K562 (cell line): ENCODE measurements around the gene RAB3IP. TPM values are rescaled to one million over a fixed set of nuclear protein-coding genes. Genes with fewer than 3 reads are reported as not detected.

Experiments used
- ATAC-seq: fragments of 200-7000 bp; cut with Tn5 transposase; 3 replicates; pipeline ENCODE4 v1.9.1; 2020; ENCODE audit warnings: moderate library complexity
- BruUV-seq: library from RNA; stranded (reverse); fragments of 400-500 nt; replicated peaks from 2 replicates; lab custom pipeline; 2021; lab: Mats Ljungman, UMichigan
- CTCF ChIA-PET: fragments of 300-600 bp; formaldehyde crosslinking; extraction: SDS; loops from one replicate; lab custom pipeline; 2021; ENCODE audit warnings: low intra/inter-chr PET ratio; lab: Yijun Ruan, JAX
- POLR2A ChIA-PET: fragments of 300-600, 350-650 bp; sonication (Branson Sonifier 250); formaldehyde crosslinking; extraction: SDS; loops from one replicate; lab custom pipeline; 2021; ENCODE audit warnings: antibody characterized with exemption, inconsistent platforms; lab: Yijun Ruan, JAX
- DNase-seq, 4 experiments: peaks; one replicate each; pipeline versions ENCODE4 v3.0.0 to v3.0.0-alpha.2; 2011 to 2018; ENCODE audit warnings: low spot score in 3 of 4, mixed read lengths in 3 of 4; ENCODE audit errors: extremely low read depth in 1 of 4
- FAIRE-seq: peaks from 2 replicates; lab custom pipeline; 2011; peaks lifted over from hg19 to GRCh38; lab: Jason Lieb, UNC
- H2AFZ ChIP-seq: 2 replicates; pipeline ENCODE4 v1.6.0; 2011; ENCODE audit warnings: low read depth, low read length, control low read depth, inconsistent platforms
- H3K27ac ChIP-seq: fragments of 200-600 bp; 3 replicates; pipeline ENCODE4 v1.8.0; 2011; ENCODE audit warnings: low read depth, mild to moderate bottlenecking, control low read depth, inconsistent platforms, low read length, moderate library complexity, mixed read lengths; ENCODE audit errors: extremely low read depth
- H3K27me3 ChIP-seq, 2 experiments: fragments of 300-600 bp in 1 of 2; 2 replicates in 1 of 2; 3 replicates in 1 of 2; pipeline versions ENCODE4 v1.6.0 to v1.8.0; 2011; ENCODE audit warnings: inconsistent platforms in 2 of 2, low read length in 2 of 2, mild to moderate bottlenecking in 1 of 2, mixed read lengths in 1 of 2, moderate library complexity in 1 of 2; ENCODE audit not compliant: control insufficient read depth in 2 of 2, insufficient read depth in 2 of 2
- H3K36me3 ChIP-seq: fragments of 300-600 bp; 3 replicates; pipeline ENCODE4 v1.8.0; 2011; ENCODE audit warnings: mild to moderate bottlenecking, low read length, inconsistent platforms; ENCODE audit not compliant: control insufficient read depth, insufficient read depth
- H3K4me1 ChIP-seq, 2 experiments: fragments of 200-600 bp in 1 of 2; replicated peaks in 1 of 2; 2 replicates in 1 of 2; 3 replicates in 1 of 2; pipeline versions ENCODE4 v1.5.1 to v1.8.0; 2011; ENCODE audit warnings: inconsistent platforms in 2 of 2, low read length in 2 of 2, mild to moderate bottlenecking in 1 of 2, mixed read lengths in 1 of 2, moderate library complexity in 1 of 2; ENCODE audit not compliant: control insufficient read depth in 2 of 2, insufficient read depth in 2 of 2
- H3K4me2 ChIP-seq: 2 replicates; pipeline ENCODE4 v1.6.1; 2011; ENCODE audit warnings: low read length, control low read depth, inconsistent platforms, mixed read lengths; ENCODE audit not compliant: insufficient read depth
- H3K4me3 ChIP-seq: fragments of 200-600 bp; sonication (generic), shearing (Covaris generic); 2 replicates; pipeline ENCODE4 v1.5.1; 2016; ENCODE audit warnings: control low read depth, inconsistent platforms
- H3K79me2 ChIP-seq: fragments of 200-600 bp; 3 replicates; pipeline ENCODE4 v1.8.0; 2011; ENCODE audit warnings: low read length, inconsistent platforms; ENCODE audit not compliant: control insufficient read depth, insufficient read depth
- H3K9ac ChIP-seq, 2 experiments: 2 replicates each; pipeline versions ENCODE4 v1.6.0 to v1.6.1; 2011; ENCODE audit warnings: low read depth in 2 of 2, low read length in 2 of 2, control low read depth in 1 of 2, inconsistent platforms in 1 of 2, mild to moderate bottlenecking in 1 of 2, mixed read lengths in 1 of 2; ENCODE audit not compliant: insufficient read depth in 1 of 2
- H3K9me1 ChIP-seq: one replicate; pipeline ENCODE4 v1.6.0; 2011; ENCODE audit warnings: inconsistent platforms, mild to moderate bottlenecking, low read length, moderate library complexity; ENCODE audit not compliant: control insufficient read depth, insufficient read depth
- H3K9me3 ChIP-seq: replicated peaks from 2 replicates; pipeline ENCODE4 v1.5.1; 2011; ENCODE audit warnings: low read depth, low read length, inconsistent platforms; ENCODE audit not compliant: control insufficient read depth, insufficient read depth
- H4K20me1 ChIP-seq: replicated peaks from 2 replicates; pipeline ENCODE4 v1.6.1; 2011; ENCODE audit warnings: low read length, inconsistent platforms, mixed read lengths; ENCODE audit not compliant: control insufficient read depth, insufficient read depth
- CEBPB ChIP-seq: fragments of 450-650 bp; IDR thresholded peaks from 2 replicates; pipeline ENCODE4 v1.6.1; 2016; ENCODE audit warnings: missing genetic modification characterization, missing compliant biosample characterization
- CEBPG ChIP-seq, 3 experiments: fragments of 200-800 bp in 1 of 3; sonication (Bioruptor generic) in 1 of 3; sonication (generic) in 1 of 3; formaldehyde crosslinking in 1 of 3; IDR thresholded peaks in 2 of 3; conservative IDR thresholded peaks in 1 of 3; 2 replicates each; pipeline versions ENCODE4 v1.6.1 to v1.8.0; 2016 to 2022; ENCODE audit warnings: missing compliant biosample characterization in 2 of 3, missing genetic modification characterization in 2 of 3, mild to moderate bottlenecking in 1 of 3, missing genetic modification reagents in 1 of 3
- THAP7 ChIP-seq: fragments of 250-450 bp; sonication (Bioruptor Pico); IDR thresholded peaks from 2 replicates; pipeline ENCODE4 v1.5.0; 2021
- WGBS: fragments of 100-300 bp; shearing (Covaris generic); methylation state at CpG from one replicate; pipeline ENCODE4 v1.1.6; 2016; ENCODE audit warnings: low coverage, mixed read lengths; ENCODE audit not compliant: insufficient coverage; ENCODE audit errors: missing lambda C conversion rate; 5-methylcytosine and 5-hydroxymethylcytosine counted together
- in situ Hi-C: fragments of 300-500 bp; cut with MboI; formaldehyde crosslinking; loops from 4 replicates; pipeline ENCODE4 v1.15.0; 2018; ENCODE audit warnings: inconsistent platforms, mixed read lengths
- intact Hi-C: fragments of 100-400 bp; cut with micrococcal nuclease; formaldehyde crosslinking; loops from 2 replicates; pipeline ENCODE4 v1.14.2; 2022
- polyA plus RNA-seq, 8 experiments: library from polyadenylated mRNA; depleted of rRNA in 4 of 8; stranded (reverse) in 5 of 8; unstranded in 3 of 8; fragments of >200 nt; fragmentation: Nextera tagmentation in 2 of 8; fragmentation: Illumina TruSeq in 1 of 8; extraction: Ambion mirVana in 2 of 8; extraction: Trizol in 1 of 8; gene quantifications; 2 replicates each; pipeline versions ENCODE4 v1.2.1 to v1.2.3, GENCODE V29; 2011 to 2014; ENCODE audit warnings: inconsistent platforms in 1 of 8, missing spikeins in 1 of 8
- total RNA-seq, 7 experiments: library from RNA; depleted of rRNA in 6 of 7; stranded (reverse); fragments of >200 nt in 6 of 7; fragmentation: Illumina TruSeq in 2 of 7; extraction: Trizol in 2 of 7; gene quantifications; 2 replicates each; pipeline versions ENCODE4 v1.2.1 to v1.2.3, GENCODE V29; 2011 to 2021; ENCODE audit warnings: low replicate concordance in 1 of 7

RAB3IP gene
- total and polyA plus RNA-seq, 9 of the 15 experiments (the other 6 are each of a cell fraction or from before 2014, with no cell fraction given), result 5.6 to 25.5 (median 11.3) TPM

- peak; percentile 94 for TF ChIP-seq CEBPB (tag)
- no peak for TF ChIP-seq CEBPG (CRISPR knock-in tag; IDR thresholded peaks at IDR 0.05)
- TF ChIP-seq CEBPG (tag; conservative IDR thresholded peaks at IDR 0.05 in 1 of 2, IDR thresholded peaks at IDR 0.05 in 1 of 2), result peak; percentile 72 to 93
- no peak for TF ChIP-seq THAP7 (CRISPR knock-in tag)
- H3K79me2 ChIP-seq, result no peaks in the 10 kb centered on the region
- H3K36me3 ChIP-seq, result no peaks in the 10 kb centered on the region
- H3K4me1 ChIP-seq, result no peaks in the 10 kb centered on the region
- in situ Hi-C loops, result no loop called here
- H3K9me3 ChIP-seq, result no peaks in the 10 kb centered on the region
- H3K27ac ChIP-seq, result no peak overlapping the region
- no peak overlapping the region for H3K4me2 ChIP-seq
- intact Hi-C loops, result loop anchor here (5.0 to 10.0 kb wide), 3 partner anchors 241 to 972 kb away; no protein-coding TSS in a partner anchor
- ATAC-seq, result no peak
- H2AFZ ChIP-seq, result no peak overlapping the region
- DNase-seq, result no peak
- H3K4me3 ChIP-seq, result no peak overlapping the region
- FAIRE-seq, result no peak
- no peaks in the 10 kb centered on the region for H4K20me1 ChIP-seq
- CTCF ChIA-PET, result no interaction called here
- no peak overlapping the region for H3K9ac ChIP-seq
- peaks cover 9 to 13% of the 10 kb centered on the region in 2 experiments for H3K27me3 ChIP-seq
- WGBS, result 2% methylated on average over 3 of the region's 3 CpGs
- H3K9me1 ChIP-seq, result no peaks in the 10 kb centered on the region
- POLR2A ChIA-PET, result interaction anchor here (0.6 kb wide), 1 partner anchor 199 kb away, joined by 3 read pairs; no protein-coding TSS in a partner anchor
- no TSS peak for BruUV-seq
These were observed 134.1 kb downstream of the RAB3IP start for GRCh38 chr12:69872804-69873203.

Other genes starting within 250 kb of the RAB3IP start
- 332 and 341 TPM in 2 replicates for gene CCT2, start 153.4 kb upstream of the RAB3IP start, total RNA-seq (2014; rRNA removed)
- gene CCT2, start 153.4 kb upstream of the RAB3IP start, total RNA-seq (2014; rRNA removed; fragmentation: Illumina TruSeq; extraction: Trizol), result 589 and 619 TPM in 2 replicates
- 451 and 490 TPM in 2 replicates for gene CCT2, start 153.4 kb upstream of the RAB3IP start, total RNA-seq (2015; rRNA removed; fragmentation: Illumina TruSeq; extraction: Trizol)
- gene CCT2, start 153.4 kb upstream of the RAB3IP start, total RNA-seq (2021), result 442 and 469 TPM in 2 replicates
- gene CCT2, start 153.4 kb upstream of the RAB3IP start, polyA plus RNA-seq (2011; rRNA removed), result 505 and 738 TPM in 2 replicates
- gene CCT2, start 153.4 kb upstream of the RAB3IP start, polyA plus RNA-seq (2014; fragmentation: Illumina TruSeq; extraction: Trizol), result 363 and 468 TPM in 2 replicates
- 100 to 1,000 TPM; 542 to 680 TPM for gene CCT2, start 153.4 kb upstream of the RAB3IP start, polyA plus RNA-seq (2014; fragmentation: Nextera tagmentation; extraction: Ambion mirVana)
- 365 and 390 TPM in 2 replicates for gene CCT2, start 153.4 kb upstream of the RAB3IP start, polyA plus RNA-seq (2014; rRNA removed)
- gene LRRC10, start 128.0 kb upstream of the RAB3IP start, total RNA-seq (2014; rRNA removed), result not detected in 2 replicates
- gene LRRC10, start 128.0 kb upstream of the RAB3IP start, total RNA-seq (2014; rRNA removed; fragmentation: Illumina TruSeq; extraction: Trizol), result not detected in 2 replicates
- not detected in 2 replicates for gene LRRC10, start 128.0 kb upstream of the RAB3IP start, total RNA-seq (2015; rRNA removed; fragmentation: Illumina TruSeq; extraction: Trizol)
- gene LRRC10, start 128.0 kb upstream of the RAB3IP start, total RNA-seq (2021), result not detected in 2 replicates
- gene LRRC10, start 128.0 kb upstream of the RAB3IP start, polyA plus RNA-seq (2011; rRNA removed), result not detected in 2 replicates
- gene LRRC10, start 128.0 kb upstream of the RAB3IP start, polyA plus RNA-seq (2014; fragmentation: Illumina TruSeq; extraction: Trizol), result not detected in 2 replicates
- not detected for gene LRRC10, start 128.0 kb upstream of the RAB3IP start, polyA plus RNA-seq (2014; fragmentation: Nextera tagmentation; extraction: Ambion mirVana)
- 0.09 TPM in 1 of 2 replicates, not detected in the other for gene LRRC10, start 128.0 kb upstream of the RAB3IP start, polyA plus RNA-seq (2014; rRNA removed)
- gene BEST3, start 39.6 kb upstream of the RAB3IP start, total RNA-seq (2014; rRNA removed), result not detected in 2 replicates
- not detected in 2 replicates for gene BEST3, start 39.6 kb upstream of the RAB3IP start, total RNA-seq (2014; rRNA removed; fragmentation: Illumina TruSeq; extraction: Trizol)
- not detected in 2 replicates for gene BEST3, start 39.6 kb upstream of the RAB3IP start, total RNA-seq (2015; rRNA removed; fragmentation: Illumina TruSeq; extraction: Trizol)
- gene BEST3, start 39.6 kb upstream of the RAB3IP start, total RNA-seq (2021), result not detected in 2 replicates
- gene BEST3, start 39.6 kb upstream of the RAB3IP start, polyA plus RNA-seq (2011; rRNA removed), result 0.15 TPM in 1 of 2 replicates, not detected in the other
- gene BEST3, start 39.6 kb upstream of the RAB3IP start, polyA plus RNA-seq (2014; fragmentation: Illumina TruSeq; extraction: Trizol), result not detected in 2 replicates
- not detected for gene BEST3, start 39.6 kb upstream of the RAB3IP start, polyA plus RNA-seq (2014; fragmentation: Nextera tagmentation; extraction: Ambion mirVana)
- 0.08 TPM in 1 of 2 replicates, not detected in the other for gene BEST3, start 39.6 kb upstream of the RAB3IP start, polyA plus RNA-seq (2014; rRNA removed)
- gene MYRFL, start 86.4 kb downstream of the RAB3IP start, total RNA-seq (2014; rRNA removed), result not detected in 2 replicates
- not detected in 2 replicates for gene MYRFL, start 86.4 kb downstream of the RAB3IP start, total RNA-seq (2014; rRNA removed; fragmentation: Illumina TruSeq; extraction: Trizol)
- not detected in 2 replicates for gene MYRFL, start 86.4 kb downstream of the RAB3IP start, total RNA-seq (2015; rRNA removed; fragmentation: Illumina TruSeq; extraction: Trizol)
- not detected in 2 replicates for gene MYRFL, start 86.4 kb downstream of the RAB3IP start, total RNA-seq (2021)
- not detected in 2 replicates for gene MYRFL, start 86.4 kb downstream of the RAB3IP start, polyA plus RNA-seq (2011; rRNA removed)
- gene MYRFL, start 86.4 kb downstream of the RAB3IP start, polyA plus RNA-seq (2014; fragmentation: Illumina TruSeq; extraction: Trizol), result not detected in 2 replicates
- gene MYRFL, start 86.4 kb downstream of the RAB3IP start, polyA plus RNA-seq (2014; fragmentation: Nextera tagmentation; extraction: Ambion mirVana), result not detected
- gene MYRFL, start 86.4 kb downstream of the RAB3IP start, polyA plus RNA-seq (2014; rRNA removed), result not detected in 2 replicates